AG09319 (cell line): ENCODE results near the gene CCDC154.

ENCODE experiments used
- DNase-seq: peaks from one replicate; pipeline ENCODE4 v3.0.0-alpha.2; 2010; ENCODE audit warnings: low read depth; ENCODE audit errors: extremely low read depth
- TF ChIP-seq, protein P1 (sequence below): IDR thresholded peaks from 2 replicates; pipeline ENCODE4 v1.5.1; 2011; ENCODE audit warnings: low read depth, mild to moderate bottlenecking, inconsistent platforms, low read length, moderate library complexity

Gene CCDC154

DNA sequence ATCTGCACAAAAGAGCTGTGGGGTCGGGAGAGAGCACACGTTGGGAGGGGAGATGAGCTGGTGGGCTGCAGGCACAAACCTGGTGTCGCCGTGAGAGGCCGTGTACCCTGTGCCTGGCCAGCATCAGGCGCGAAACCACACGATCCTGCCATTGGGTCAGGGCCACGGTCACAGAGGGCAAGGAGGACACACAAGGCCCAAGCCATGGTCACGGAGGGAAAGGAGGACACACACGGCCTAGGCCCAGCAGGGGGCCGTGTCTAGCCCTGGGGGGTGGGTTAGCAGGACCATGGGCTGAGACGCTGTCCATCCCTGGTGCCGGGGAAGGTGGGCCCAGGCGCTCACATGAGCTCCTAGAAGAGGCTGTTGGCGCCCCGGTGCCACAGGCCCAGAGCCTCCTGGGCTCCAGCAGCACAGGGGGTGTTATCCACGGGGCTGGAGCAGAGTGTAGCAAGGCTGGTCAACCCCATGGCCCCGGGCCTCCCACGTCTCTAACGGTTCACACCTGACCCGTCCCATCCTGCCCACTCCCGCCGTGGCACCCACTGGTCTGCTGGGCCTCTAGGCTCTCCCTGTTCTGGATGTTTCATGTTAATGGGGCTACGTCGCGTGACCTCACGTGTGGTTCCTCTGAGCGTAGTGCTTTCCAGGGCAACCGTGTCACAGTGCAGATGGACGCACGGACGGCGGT is 7.5 kb upstream of the CCDC154 start:
- TF ChIP-seq, protein P1, sequence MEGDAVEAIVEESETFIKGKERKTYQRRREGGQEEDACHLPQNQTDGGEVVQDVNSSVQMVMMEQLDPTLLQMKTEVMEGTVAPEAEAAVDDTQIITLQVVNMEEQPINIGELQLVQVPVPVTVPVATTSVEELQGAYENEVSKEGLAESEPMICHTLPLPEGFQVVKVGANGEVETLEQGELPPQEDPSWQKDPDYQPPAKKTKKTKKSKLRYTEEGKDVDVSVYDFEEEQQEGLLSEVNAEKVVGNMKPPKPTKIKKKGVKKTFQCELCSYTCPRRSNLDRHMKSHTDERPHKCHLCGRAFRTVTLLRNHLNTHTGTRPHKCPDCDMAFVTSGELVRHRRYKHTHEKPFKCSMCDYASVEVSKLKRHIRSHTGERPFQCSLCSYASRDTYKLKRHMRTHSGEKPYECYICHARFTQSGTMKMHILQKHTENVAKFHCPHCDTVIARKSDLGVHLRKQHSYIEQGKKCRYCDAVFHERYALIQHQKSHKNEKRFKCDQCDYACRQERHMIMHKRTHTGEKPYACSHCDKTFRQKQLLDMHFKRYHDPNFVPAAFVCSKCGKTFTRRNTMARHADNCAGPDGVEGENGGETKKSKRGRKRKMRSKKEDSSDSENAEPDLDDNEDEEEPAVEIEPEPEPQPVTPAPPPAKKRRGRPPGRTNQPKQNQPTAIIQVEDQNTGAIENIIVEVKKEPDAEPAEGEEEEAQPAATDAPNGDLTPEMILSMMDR: no peak
- no peak for DNase-seq

- no peak for DNase-seq
- TF ChIP-seq, protein P1: no peak
These were observed 6.5 kb upstream of the CCDC154 start for GRCh38 chr16:1450841-1451240.

GRCh38 chr16:1450218-1450617 is 5.9 kb upstream of the CCDC154 start:
- no peak for DNase-seq
- TF ChIP-seq, protein P1: no peak

DNA sequence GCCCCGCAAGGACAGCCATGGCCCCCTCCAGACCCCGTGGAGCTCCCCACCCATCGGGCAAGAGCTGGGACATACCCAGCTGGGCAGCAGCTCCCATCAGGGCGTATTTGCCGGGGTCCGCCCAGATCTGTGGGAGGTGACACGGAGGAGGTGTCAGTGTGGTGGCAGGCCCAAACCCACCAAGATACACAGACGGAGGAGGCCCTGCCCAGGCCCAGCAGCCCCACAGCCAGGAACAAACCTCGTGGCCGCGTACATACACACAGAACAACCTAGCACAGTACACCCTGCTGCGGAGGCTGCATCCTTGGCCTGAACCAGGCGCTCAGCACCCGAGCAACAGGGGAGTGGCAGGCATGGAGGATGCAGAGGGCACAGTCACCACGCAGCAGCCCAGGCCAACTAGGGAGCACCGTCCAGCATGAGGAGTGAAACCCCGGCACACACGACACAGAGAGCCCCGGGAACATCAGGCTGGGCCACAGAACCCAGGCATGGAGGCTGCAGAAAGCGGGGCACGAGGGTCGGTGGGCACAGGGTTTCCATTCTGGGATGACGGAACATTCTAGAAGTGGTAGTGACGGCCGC is 4.9 kb upstream of the CCDC154 start:
- TF ChIP-seq, protein P1: no peak
- DNase-seq: no peak

DNA sequence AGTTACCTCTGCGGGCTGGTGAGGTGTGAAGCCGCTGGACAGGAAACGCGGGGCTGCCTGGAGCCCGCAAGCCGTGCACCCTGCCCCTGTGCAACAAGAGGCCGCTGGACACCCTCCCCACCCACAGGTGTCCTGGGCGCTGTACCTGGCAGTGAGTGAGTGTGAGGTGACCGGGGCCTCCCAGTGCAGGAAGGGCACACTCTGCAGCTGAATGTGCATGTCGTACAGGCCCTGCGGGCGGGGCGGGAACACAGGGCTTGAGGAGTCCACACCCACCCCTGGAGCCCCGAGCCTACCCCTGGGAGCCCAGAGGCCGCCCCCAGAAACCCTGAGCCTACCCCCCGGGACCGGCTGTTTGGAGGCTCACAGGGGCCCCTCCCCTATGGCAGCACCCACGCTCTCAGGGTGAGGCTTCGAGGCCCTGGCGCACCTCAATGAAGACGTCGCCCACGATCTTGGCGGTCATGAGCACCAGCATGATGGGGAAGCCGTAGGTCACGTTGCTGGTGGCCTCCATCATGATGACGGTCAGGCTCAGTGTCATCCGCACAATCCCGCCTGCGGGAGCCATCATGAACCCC is 4.3 kb upstream of the CCDC154 start:
- TF ChIP-seq, protein P1: no peak
- DNase-seq: no peak

DNA sequence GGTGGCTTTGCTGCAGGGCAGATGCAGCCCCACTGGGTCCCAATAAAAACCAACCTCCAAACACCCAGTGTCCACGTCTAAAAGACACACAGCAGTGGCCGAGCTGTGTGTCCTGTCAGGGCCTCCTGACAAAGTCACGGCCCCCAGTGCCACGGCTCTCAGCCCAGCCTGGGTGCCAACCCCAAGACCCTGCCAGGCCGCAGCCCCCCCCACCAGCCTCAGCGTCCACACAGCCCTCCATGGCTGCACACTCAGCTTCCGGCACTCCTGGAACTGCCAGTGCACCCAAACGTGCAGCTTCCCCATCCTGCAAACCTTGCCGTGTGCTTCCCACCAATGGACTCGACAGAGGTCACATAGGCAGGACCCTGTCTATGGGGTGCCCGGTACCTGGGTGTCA is 3.6 kb upstream of the CCDC154 start:
- no peak for DNase-seq
- TF ChIP-seq, protein P1: no peak

- TF ChIP-seq, protein P1: no peak
- DNase-seq: no peak
These were observed 2.1 kb upstream of the CCDC154 start for GRCh38 chr16:1446296-1447080.
